Ramos (cell line): ENCODE measurements around the gene ABCF1.

Experiments
- in situ Hi-C: fragments of 300-500 bp; cut with MboI; formaldehyde crosslinking; loops from one replicate; pipeline ENCODE4 v1.14.3; 2022; ENCODE audit warnings: low sequenced_read_pairs; ENCODE audit not compliant: unreplicated experiment

The ABCF1 gene

DNA sequence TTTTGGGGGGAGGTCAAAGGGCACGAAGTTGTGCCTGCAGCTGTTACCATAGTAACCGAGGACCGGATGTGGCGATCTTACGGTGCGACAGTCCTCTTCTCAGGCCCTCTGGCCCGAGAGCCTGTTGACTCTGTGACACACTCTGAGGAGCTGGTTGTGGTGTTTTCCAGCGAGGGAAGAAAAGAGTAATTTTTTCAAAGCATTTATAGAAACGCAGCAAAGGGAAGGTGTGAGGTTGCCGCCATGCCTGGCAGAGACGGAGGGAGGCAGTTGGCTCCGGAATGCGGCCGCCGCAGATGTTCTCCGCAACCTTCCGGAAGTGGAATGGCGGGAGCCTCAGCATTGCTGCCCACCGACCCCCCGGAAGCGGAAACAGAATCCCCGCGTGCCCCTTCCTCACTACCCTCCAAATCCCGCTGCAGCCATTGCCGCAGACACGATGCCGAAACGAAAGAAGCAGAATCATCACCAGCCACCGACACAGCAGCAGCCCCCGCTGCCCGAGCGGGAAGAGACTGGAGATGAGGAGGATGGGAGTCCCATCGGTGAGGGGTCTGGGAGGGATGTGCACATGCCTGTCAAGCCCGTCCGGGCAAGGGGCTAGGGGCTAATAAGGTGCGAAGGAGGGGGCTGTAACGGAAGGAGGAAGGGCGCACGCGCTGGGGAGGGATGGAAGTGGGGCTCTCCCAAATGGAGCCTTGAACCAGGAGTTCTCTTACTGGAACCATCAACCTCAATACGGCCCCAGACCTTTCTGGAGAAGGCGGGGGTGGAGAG is 14.1 kb upstream of the ABCF1 start, which contains the start of gene PRR3:
PRR3 (plus strand) TSS at position 390 of the 777 bp plus-strand sequence; CDS start at position 440, 50 bp downstream.
- in situ Hi-C loops, result no loop called here

DNA sequence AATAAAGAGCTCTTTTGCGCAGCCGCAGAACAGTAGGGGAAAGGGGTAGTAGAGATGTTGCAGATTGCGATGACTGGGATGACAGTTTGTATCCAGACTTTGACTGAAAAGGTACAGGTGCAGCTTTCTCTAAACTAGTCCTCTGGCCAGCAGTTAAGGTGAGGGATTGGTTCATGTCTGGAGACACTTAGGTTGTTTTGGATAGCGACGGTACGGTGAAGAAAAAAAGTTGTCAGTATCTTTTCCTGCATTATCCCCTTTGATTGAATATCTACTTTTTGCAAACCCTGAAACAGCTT is 13.6 kb upstream of the ABCF1 start:
- in situ Hi-C loops, result no loop called here

DNA sequence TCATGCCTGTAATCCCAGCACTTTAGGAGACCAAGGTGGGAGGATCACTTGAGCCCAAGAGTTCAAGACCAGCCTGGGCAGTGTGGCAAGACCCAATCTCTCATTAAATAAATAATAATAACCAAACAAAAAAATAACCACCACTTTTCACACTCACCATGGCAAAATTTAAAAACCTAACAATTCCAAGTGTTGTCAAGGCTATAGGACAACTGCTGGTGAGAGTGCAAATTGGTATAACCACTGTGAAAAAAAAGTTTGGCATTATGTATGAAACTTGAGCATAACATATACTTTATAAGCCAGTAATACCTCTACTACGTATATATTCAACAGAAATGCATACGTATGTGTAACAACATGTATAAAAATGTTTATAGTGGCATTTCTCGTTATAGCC is 10.3 kb upstream of the ABCF1 start:
- in situ Hi-C loops, result no loop called here

DNA sequence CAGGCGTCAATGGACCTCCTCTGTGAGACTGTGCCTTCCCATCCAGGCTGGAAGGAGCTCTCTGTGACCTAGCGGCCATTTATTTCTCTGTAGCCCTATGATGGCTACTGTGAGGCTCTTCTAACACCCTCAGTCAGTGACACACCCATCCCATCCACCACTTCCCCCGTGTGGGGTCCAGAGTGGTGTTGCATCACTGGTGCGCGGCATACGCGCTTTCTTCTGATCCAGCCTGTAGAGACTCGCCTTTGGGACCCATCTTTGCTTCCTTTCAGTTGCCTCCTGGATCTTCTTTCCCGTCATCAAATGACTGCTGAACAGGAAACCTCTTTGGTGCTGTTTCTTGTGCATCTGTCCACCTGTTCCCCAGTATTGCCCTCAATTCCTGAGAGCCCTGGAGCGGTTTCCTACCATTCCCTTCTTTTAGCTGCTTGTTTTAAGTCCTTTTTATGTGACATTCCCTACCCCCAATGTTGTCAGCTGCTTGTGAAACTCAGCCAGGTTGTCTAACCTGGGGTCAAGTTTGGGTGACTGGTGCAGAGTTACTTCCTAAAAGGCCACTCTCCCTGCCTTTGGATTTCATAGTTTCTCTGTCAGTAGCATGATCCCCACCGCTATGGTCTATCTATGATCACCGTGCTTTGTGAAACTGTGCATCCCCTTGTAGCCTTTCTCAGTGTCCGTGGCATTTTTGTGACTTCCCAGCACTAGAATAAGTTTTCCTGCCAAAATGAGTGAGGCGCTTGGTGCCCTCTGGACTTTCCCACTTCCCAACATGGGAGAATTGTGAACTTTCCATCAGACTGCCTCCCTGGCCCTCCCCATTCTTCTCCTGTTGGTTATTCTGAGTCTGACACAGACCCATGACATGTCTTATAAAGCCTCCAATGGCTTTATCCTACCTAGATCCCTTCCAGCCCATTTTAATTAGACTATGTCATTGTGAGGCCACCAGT is 8.5 kb upstream of the ABCF1 start:
- in situ Hi-C loops, result no loop called here

DNA sequence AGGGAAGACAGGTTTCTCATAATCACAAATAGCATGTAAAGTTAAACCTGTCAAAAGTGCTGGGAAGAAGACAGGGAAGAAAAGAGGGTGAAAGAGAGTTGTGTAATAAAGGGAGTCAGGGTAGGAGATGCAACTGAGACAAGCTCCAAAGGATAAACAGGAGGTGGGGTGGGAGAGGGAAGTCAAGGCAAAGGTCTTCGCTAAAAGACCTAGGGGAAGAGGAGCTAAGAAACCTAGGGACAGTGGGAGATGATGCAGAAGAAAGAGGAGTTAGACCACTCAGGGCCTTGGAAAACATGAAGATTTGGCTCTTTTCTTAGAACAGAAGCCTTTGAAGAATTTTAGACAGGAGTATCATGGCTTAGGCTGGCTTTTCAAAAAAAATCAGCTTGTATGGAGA is 7.1 kb upstream of the ABCF1 start:
- in situ Hi-C loops, result no loop called here

DNA sequence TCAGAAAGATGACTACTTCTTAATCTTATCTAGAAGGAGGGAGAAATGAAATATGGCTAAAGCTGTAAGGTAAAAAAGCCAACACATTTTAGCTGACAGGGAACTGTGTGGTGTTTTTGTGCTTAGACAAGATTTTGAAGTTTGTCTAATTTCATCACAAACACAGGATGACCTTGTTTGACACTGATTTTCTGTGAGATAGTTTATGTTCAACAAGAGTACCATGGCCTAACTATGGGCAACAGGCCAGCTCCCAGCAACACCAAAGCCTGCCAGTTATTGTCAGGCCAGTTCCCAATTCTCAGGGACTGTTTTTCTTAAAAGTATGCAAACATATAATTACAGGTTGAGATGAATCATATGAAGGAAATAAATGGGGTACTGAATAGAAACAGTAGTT is 5.5 kb upstream of the ABCF1 start:
- in situ Hi-C loops, result no loop called here

DNA sequence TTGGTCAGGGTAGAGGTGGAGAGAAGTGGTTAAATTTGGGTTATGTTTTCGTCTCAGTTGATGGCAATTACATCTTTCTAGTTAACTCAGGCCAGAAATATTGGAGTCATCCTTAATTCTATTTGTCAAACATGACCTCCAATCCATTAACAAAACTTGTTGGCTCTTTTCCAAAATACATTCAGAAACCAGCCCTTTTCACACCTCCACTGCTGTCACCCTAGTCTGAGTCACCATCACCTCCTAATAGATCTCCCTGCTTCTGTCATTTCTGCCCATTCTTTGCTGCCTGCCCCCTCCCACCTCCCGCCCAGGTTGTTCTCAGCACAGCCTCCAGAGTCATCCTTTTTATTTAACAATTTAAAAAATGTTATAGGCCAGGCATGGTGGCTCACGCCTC is 3.0 kb upstream of the ABCF1 start:
- in situ Hi-C loops, result no loop called here

DNA sequence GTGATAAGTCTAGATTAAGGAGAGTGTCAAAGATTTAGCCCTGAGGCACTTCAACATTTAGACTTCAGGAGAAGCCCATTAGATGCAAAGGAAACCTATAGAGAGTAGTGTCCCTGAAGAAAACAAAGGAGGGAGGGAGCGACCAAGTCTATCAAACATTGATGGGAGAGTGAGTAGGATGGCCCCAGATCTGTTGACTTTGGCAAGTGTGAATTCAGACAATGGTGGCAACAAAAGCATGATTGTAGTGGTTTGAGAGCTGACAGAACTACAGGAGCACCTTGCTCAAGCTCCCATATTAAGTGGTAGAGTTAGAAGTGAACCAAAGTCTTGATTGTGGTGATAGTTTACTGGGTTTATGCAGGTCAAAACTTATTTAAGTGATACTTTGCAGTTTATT is 979 bp upstream of the ABCF1 start:
- in situ Hi-C loops, result no loop called here

DNA sequence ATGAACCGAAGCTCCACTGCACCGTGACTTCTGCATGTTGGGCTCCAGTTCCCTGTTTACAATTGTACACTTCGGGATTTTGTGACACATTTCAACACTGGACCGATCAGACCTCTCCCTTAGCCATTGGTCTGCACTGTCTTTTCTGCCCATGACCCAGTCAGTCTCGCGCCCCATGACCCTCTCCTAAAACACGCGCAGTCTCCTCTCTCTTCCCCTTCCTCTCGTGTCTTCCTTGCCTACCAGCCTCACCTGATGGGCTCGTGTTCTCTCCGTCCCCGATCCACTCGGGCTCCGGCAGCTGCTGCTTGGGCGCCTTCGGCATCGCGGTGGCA is 535 bp upstream of the ABCF1 start:
- in situ Hi-C loops, result no loop called here

DNA sequence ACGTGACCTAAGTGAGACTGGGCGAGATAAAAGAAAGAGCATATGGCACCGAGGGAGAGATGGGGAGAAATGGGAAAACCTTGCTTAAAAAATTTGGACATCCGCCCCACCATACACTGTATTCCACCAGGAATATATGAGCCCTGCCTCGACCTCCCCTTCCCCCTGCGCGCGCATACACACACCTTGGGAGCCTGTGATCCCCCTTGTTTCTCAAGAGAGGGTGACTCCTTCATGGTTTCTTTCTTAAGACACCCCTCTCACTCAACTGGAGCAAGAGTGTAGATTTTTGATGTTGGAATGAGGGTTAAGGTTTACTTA is 480 bp downstream of the ABCF1 start:
- in situ Hi-C loops, result no loop called here

DNA sequence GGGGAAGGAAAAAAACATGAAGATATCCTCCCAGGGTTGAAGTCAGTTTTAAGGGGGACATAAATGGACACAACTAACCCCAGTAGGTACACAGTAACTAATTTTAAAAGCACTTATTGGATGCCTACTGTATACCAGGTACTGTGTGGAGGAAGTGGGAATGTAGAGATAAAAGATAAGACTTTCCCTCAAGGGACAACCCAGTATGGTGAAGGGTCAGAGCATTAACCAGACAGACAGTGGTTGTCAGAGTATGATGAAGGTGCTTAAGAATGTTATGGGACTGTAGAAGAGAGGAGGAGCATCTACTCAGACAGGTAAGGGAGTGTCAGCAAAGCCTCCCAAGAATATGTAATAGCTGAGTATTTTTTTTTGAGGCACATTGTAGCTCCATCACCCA is 906 bp downstream of the ABCF1 start:
- in situ Hi-C loops, result no loop called here

DNA sequence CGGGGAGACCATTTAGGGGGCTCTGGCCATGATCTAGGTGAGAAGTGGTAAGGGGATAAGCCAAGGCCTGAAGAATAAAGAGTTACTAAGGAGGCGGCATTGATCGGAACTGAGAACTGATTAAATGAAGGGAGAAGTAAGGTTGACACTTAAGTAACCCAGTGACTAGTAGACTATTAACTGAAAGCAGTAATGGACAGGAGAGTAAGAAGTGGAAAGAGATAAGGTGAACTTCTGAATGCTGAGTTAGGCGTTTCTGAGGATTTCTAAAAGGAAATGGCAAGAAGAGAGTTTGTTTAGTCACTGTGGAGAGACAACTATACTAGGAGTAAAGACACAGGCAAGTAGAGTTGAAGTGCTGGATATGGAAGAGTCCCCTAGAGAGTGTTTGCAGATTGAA is 1.9 kb downstream of the ABCF1 start:
- in situ Hi-C loops, result no loop called here

DNA sequence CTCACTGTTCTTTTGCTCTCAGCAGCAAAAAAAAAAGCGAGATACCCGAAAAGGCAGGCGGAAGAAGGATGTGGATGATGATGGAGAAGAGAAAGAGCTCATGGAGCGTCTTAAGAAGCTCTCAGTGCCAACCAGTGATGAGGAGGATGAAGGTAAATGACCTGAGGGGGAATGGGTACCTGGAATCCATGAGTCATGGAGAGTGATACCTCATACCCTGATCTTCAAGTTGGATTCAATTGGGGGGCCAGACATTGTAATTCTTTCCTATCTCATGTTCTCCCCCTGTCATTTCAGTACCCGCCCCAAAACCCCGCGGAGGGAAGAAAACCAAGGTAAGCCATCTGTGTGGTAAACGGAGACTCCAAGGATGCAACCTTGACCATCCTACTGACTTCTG is 6.8 kb downstream of the ABCF1 start:
- in situ Hi-C loops, result no loop called here

DNA sequence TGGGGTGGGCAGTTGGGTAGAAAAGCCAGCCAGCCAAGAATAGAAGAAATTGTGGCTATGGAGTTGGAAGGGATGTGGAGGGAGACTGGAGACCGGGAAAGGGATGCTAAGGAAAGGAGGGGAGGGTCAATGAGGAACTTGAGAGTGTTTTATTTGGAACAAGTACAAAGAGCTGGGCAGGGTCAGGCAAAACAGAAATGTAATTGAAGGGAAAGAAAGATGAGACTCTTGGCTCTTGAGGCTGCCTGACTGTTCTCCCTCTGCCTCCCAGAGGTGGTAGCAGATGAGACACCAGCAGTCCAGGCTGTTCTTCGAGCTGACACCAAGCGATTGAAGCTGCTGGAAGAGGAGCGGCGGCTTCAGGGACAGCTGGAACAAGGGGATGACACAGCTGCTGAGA is 12.7 kb downstream of the ABCF1 start:
- in situ Hi-C loops, result no loop called here

DNA sequence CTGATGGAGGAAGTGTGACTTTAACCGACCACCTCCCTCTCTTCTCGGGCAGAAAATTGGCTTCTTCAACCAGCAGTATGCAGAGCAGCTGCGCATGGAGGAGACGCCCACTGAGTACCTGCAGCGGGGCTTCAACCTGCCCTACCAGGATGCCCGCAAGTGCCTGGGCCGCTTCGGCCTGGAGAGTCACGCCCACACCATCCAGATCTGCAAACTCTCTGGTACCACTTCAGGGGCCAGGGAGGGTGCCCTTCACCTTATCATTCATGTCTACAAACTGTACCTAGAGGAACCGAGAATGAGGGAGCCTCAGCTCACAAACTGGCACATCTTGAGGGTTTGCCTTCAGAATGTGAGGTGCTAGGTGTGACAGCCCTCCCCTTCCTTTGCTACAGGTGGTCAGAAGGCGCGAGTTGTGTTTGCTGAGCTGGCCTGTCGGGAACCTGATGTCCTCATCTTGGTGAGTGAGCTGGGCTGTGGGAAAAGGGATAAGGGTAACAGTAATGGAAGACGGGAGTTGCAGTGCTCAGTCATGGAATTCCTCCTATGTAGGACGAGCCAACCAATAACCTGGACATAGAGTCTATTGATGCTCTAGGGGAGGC is 18.6 kb downstream of the ABCF1 start:
- in situ Hi-C loops, result no loop called here

DNA sequence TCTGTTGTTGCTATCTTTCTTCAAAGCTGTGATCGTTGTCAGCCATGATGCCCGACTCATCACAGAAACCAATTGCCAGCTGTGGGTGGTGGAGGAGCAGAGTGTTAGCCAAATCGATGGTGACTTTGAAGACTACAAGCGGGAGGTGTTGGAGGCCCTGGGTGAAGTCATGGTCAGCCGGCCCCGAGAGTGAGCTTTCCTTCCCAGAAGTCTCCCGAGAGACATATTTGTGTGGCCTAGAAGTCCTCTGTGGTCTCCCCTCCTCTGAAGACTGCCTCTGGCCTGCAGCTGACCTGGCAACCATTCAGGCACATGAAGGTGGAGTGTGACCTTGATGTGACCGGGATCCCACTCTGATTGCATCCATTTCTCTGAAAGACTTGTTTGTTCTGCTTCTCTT is 19.3 kb downstream of the ABCF1 start:
- in situ Hi-C loops, result no loop called here

DNA sequence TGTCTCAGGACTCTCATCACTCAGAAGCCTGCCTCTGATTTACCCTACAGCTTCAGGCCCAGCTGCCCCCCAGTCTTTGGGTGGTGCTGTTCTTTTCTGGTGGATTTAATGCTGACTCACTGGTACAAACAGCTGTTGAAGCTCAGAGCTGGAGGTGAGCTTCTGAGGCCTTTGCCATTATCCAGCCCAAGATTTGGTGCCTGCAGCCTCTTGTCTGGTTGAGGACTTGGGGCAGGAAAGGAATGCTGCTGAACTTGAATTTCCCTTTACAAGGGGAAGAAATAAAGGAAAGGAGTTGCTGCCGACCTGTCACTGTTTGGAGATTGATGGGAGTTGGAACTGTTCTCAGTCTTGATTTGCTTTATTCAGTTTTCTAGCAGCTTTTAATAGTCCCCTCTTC is 19.8 kb downstream of the ABCF1 start:
- in situ Hi-C loops, result no loop called here

DNA sequence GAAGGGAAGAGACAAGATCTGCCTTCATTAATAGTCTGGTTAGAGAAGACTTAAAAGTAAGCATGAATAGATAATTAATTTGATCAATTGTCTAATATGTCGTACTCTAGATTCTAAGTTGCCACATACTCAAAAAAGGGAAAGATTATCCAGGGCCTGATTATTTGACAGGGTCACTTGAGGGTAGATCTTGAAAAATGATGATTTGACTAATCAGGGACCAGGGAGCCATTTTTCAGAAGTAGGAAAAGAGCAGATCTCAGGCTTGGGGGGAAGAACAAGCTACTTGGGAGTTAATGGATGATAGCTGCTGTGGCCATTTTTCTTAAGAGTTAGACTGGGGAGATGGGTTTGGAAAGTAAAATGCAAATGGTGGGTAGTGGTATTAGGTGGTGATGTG is 21.0 kb downstream of the ABCF1 start:
- in situ Hi-C loops, result no loop called here

DNA sequence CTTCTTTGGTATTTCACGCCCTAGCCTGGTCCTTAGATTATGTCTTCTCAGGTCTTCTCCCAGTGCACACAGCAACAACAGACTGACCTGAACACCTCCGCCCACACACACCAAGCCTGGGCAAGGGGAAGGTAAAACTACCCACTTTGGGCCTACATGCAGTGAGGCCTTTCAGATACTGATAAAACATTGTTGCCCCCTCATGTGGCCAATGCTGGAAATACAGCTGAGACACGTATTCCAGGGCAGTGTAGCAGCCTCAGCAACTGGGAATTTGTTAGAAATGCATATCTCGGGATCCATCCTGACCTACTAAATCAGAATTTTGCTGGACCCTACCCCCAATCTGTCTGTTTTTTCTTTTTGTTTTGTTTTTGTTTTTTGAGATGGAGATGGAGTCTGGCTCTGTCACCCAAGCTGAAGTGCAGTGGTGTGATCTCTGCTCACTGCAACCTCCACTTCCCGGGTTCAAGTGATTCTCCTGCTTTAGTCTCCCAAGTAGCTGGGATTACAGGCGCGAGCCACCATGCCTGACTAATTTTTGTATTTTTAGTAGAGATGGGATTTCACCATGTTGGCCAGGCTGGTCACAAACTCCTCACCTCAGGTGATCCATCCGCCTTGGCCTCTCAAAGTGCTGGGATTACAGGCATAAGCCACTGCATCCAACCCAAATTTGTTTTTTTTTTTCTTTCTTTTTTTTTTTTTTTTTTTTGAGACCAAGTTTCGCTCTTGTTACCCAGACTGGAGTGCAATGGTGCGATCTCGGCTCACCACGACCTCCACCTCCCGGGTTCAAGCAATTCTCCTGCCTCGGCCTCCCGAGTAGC is 26.3 kb downstream of the ABCF1 start:
- in situ Hi-C loops, result loop anchor here (5.0 kb wide), 1 partner anchor 115 kb away; no protein-coding TSS in a partner anchor

DNA sequence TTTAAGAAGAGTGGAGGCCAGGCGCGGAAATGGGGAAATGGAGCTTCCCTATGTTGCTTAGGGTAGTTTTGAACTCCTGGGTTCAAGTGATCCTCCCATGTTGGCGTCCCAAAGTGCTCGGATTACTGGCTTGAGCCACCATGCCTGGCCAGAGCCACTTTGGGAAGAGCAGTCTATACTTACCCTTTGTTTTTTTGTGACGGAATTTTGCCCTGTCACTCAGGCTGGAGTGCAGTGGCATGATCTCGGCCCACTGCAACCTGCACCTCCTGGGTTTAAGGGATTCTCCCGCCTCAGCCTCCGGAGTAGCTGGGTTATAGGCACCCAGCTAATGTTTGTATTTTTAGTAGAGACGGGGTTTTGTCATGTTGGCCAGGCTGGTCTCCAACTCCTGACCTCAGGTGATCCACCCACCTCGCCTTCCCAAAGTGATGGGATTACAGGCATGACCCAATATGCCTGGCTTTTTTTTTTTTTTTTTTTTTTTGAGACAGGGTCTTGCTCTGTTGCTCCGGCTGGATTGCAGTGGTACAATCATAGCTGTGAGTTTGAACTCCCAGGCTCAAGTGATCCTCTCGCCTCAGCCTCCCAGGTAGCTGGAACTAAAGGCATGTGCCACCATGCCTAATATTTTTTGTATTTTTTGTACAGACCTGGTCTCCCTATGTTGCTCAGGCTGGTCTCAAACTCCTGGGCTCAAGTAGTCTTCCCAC is 27.8 kb downstream of the ABCF1 start:
- in situ Hi-C loops, result loop anchor here (5.0 kb wide), 1 partner anchor 117 kb away; no protein-coding TSS in a partner anchor
